ENCODE results near the gene MME.
A peak's percentile ranks its signal among the peaks of the same experiment; 100 is the strongest.

MME gene

GRCh38 chr3:155093261-155093660, 13.1 kb downstream of the MME start:
- no peak for TF ChIP-seq CTCF (IDR thresholded peaks at IDR 0.05; ENCODE audit: low read depth, low read length, missing control alignments)
- Histone ChIP-seq H3K4me3 (ENCODE audit: low read depth, low read length) (no peak overlapping the region), H3K27ac (no peak overlapping the region), H3K27me3 (replicated peaks) (no peaks in the 10 kb centered on the region), H3K36me3 (replicated peaks) (no peaks in the 10 kb centered on the region)
- in situ Hi-C loops (cut with HindIII; ENCODE audit: low pct_ligation_motif_present, low sequenced_read_pairs) = no loop called here
- DNase-seq = no peak

GRCh38 chr3:155096303-155097008, 16.3 kb downstream of the MME start:
- TF ChIP-seq CTCF (IDR thresholded peaks at IDR 0.05; ENCODE audit: low read depth, low read length, missing control alignments) = no peak
- no peaks in the 10 kb centered on the region for H3K27me3 ChIP-seq (replicated peaks)
- H3K4me3 ChIP-seq (ENCODE audit: low read depth, low read length) = no peak overlapping the region
- no peaks in the 10 kb centered on the region for H3K36me3 ChIP-seq (replicated peaks)
- no peak overlapping the region for H3K27ac ChIP-seq
- in situ Hi-C loops (cut with HindIII; ENCODE audit: low pct_ligation_motif_present, low sequenced_read_pairs) = no loop called here
- DNase-seq = no peak

- Histone ChIP-seq H3K36me3 (replicated peaks) (no peaks in the 10 kb centered on the region), H3K27ac (no peak overlapping the region), H3K27me3 (replicated peaks) (no peaks in the 10 kb centered on the region), H3K4me3 (ENCODE audit: low read depth, low read length) (no peak overlapping the region)
- in situ Hi-C loops (cut with HindIII; ENCODE audit: low pct_ligation_motif_present, low sequenced_read_pairs) = no loop called here
- no peak for TF ChIP-seq CTCF (IDR thresholded peaks at IDR 0.05; ENCODE audit: low read depth, low read length, missing control alignments)
- no peak for DNase-seq
These were observed 16.9 kb downstream of the MME start for GRCh38 chr3:155097009-155097349.

- DNase-seq = no peak
- no peak overlapping the region for H3K27ac ChIP-seq
- H3K4me3 ChIP-seq (ENCODE audit: low read depth, low read length) = no peak overlapping the region
- in situ Hi-C loops (cut with HindIII; ENCODE audit: low pct_ligation_motif_present, low sequenced_read_pairs) = no loop called here
- H3K27me3 ChIP-seq (replicated peaks) = no peaks in the 10 kb centered on the region
- TF ChIP-seq CTCF (IDR thresholded peaks at IDR 0.05; ENCODE audit: low read depth, low read length, missing control alignments) = peak; percentile 37
- no peaks in the 10 kb centered on the region for H3K36me3 ChIP-seq (replicated peaks)
These were observed 21.3 kb downstream of the MME start for GRCh38 chr3:155101398-155101797.

GRCh38 chr3:155102329-155102728, 22.2 kb downstream of the MME start:
- no peak overlapping the region for H3K27ac ChIP-seq
- in situ Hi-C loops (cut with HindIII; ENCODE audit: low pct_ligation_motif_present, low sequenced_read_pairs) = no loop called here
- no peak overlapping the region for H3K4me3 ChIP-seq (ENCODE audit: low read depth, low read length)
- peak; percentile 1 for DNase-seq
- H3K36me3 ChIP-seq (replicated peaks) = no peaks in the 10 kb centered on the region
- H3K27me3 ChIP-seq (replicated peaks) = no peaks in the 10 kb centered on the region
- TF ChIP-seq CTCF (IDR thresholded peaks at IDR 0.05; ENCODE audit: low read depth, low read length, missing control alignments) = no peak

GRCh38 chr3:155103686-155104085, 23.6 kb downstream of the MME start:
- no peaks in the 10 kb centered on the region for H3K36me3 ChIP-seq (replicated peaks)
- DNase-seq = no peak
- H3K4me3 ChIP-seq (ENCODE audit: low read depth, low read length) = no peak overlapping the region
- in situ Hi-C loops (cut with HindIII; ENCODE audit: low pct_ligation_motif_present, low sequenced_read_pairs) = no loop called here
- no peak overlapping the region for H3K27ac ChIP-seq
- no peaks in the 10 kb centered on the region for H3K27me3 ChIP-seq (replicated peaks)
- TF ChIP-seq CTCF (IDR thresholded peaks at IDR 0.05; ENCODE audit: low read depth, low read length, missing control alignments) = no peak
